Peyer's patch (tissue), 4 donors: ENCODE results near the gene COG2. TPM values are rescaled to one million over a fixed set of nuclear protein-coding genes. Genes with fewer than 3 reads are reported as not detected.

Source experiments
- DNase-seq, 3 donors: peaks; one replicate each; pipeline ENCODE4 v3.0.0-alpha.2; 2017 to 2019
- H3K27ac ChIP-seq, 4 donors: fragments of 200-600 bp; sonication (generic); one replicate each; pipeline ENCODE4 v1.5.1; 2016 to 2019
- H3K27me3 ChIP-seq, 2 donors: fragments of 200-600 bp; sonication (generic); one replicate each; pipeline ENCODE4 v1.5.1; 2019
- H3K36me3 ChIP-seq, 3 donors: fragments of 200-600 bp; sonication (generic); one replicate each; pipeline ENCODE4 v1.5.1; 2016 to 2019
- H3K4me1 ChIP-seq, 4 donors: fragments of 200-600 bp; sonication (generic); one replicate each; pipeline ENCODE4 v1.5.1; 2016 to 2019
- H3K4me3 ChIP-seq, 4 donors: fragments of 200-600 bp; sonication (generic); 1 replicate in 3 of 4; 2 replicates in 1 of 4; pipeline ENCODE4 v1.5.1; 2016 to 2019; ENCODE audit warnings: mild to moderate bottlenecking in 1 of 4
- H3K9me3 ChIP-seq, 4 donors: fragments of 200-600 bp; sonication (generic); one replicate each; pipeline ENCODE4 v1.5.1; 2016 to 2019; ENCODE audit warnings: mild to moderate bottlenecking in 1 of 4
- CTCF ChIP-seq, 6 experiments: fragments of 450-650 bp in 4 of 6; fragments of 200-600 bp in 2 of 6; sonication (generic) in 1 of 6; IDR thresholded peaks; one replicate each; pipeline ENCODE4 v1.5.1; 2017 to 2019; ENCODE audit warnings: antibody characterized with exemption in 6 of 6, mild to moderate bottlenecking in 3 of 6, moderate library complexity in 1 of 6
- POLR2A ChIP-seq, 2 donors: fragments of 450-650 bp; IDR thresholded peaks; one replicate each; pipeline ENCODE4 v1.5.1; 2017; ENCODE audit warnings: antibody characterized with exemption in 2 of 2, mild to moderate bottlenecking in 2 of 2, moderate library complexity in 2 of 2
- total RNA-seq, 4 donors: library from RNA; depleted of rRNA; stranded (reverse); fragments of >200 nt; gene quantifications; one replicate each; pipeline ENCODE4 v1.1.0, GENCODE V29; 2016

Gene COG2
- total RNA-seq, 4 donors from 2014 or later = 30.5 to 43.9 (median 40.0) TPM

GRCh38 chr1:230611878-230612235 lies 30.4 kb upstream of the COG2 start:
- H3K4me1 ChIP-seq = no peaks in the 10 kb centered on the region
- H3K9me3 ChIP-seq = no peaks in the 10 kb centered on the region
- H3K36me3 ChIP-seq = no peaks in the 10 kb centered on the region
- no peak for DNase-seq
- H3K27me3 ChIP-seq = no peaks in the 10 kb centered on the region
- no peak overlapping the region for H3K4me3 ChIP-seq
- no peak for TF ChIP-seq CTCF (IDR thresholded peaks at IDR 0.05)
- no peak for TF ChIP-seq POLR2A (IDR thresholded peaks at IDR 0.05)
- H3K27ac ChIP-seq = no peak overlapping the region

- no peak overlapping the region for H3K4me3 ChIP-seq
- DNase-seq = no peak
- no peaks in the 10 kb centered on the region for H3K4me1 ChIP-seq
- no peak for TF ChIP-seq CTCF (IDR thresholded peaks at IDR 0.05)
- TF ChIP-seq POLR2A (IDR thresholded peaks at IDR 0.05) = no peak
- H3K9me3 ChIP-seq = no peaks in the 10 kb centered on the region
- no peak overlapping the region for H3K27ac ChIP-seq
- H3K36me3 ChIP-seq = no peaks in the 10 kb centered on the region
- no peaks in the 10 kb centered on the region for H3K27me3 ChIP-seq
These were observed 29.6 kb upstream of the COG2 start for GRCh38 chr1:230612651-230613050.

- Histone ChIP-seq H3K4me1 (no peaks in the 10 kb centered on the region), H3K27ac (no peak overlapping the region), H3K36me3 (no peaks in the 10 kb centered on the region), H3K9me3 (no peaks in the 10 kb centered on the region), H3K4me3 (no peak overlapping the region), H3K27me3 (no peaks in the 10 kb centered on the region)
- TF ChIP-seq POLR2A (IDR thresholded peaks at IDR 0.05) = no peak
- no peak for TF ChIP-seq CTCF (IDR thresholded peaks at IDR 0.05)
- no peak for DNase-seq
These were observed 28.2 kb upstream of the COG2 start for GRCh38 chr1:230614121-230614520.

- H3K27me3 ChIP-seq = no peaks in the 10 kb centered on the region
These were observed 23.7 kb upstream of the COG2 start for GRCh38 chr1:230618537-230618936.

GRCh38 chr1:230620649-230621323 lies 21.5 kb upstream of the COG2 start:
- TF ChIP-seq POLR2A (IDR thresholded peaks at IDR 0.05) (no peak), CTCF (IDR thresholded peaks at IDR 0.05) (no peak)
- Histone ChIP-seq H3K27me3 (no peaks in the 10 kb centered on the region), H3K27ac (no peak overlapping the region), H3K4me3 (no peak overlapping the region), H3K9me3 (no peaks in the 10 kb centered on the region), H3K36me3 (no peaks in the 10 kb centered on the region), H3K4me1 (no peaks in the 10 kb centered on the region)
- DNase-seq = no peak

More at GRCh38 chr1:230618537-230618936, 23.7 kb upstream of the COG2 start:
- no peaks in the 10 kb centered on the region for H3K4me1 ChIP-seq
- H3K27ac ChIP-seq = no peak overlapping the region
- H3K9me3 ChIP-seq = no peaks in the 10 kb centered on the region
- no peaks in the 10 kb centered on the region for H3K36me3 ChIP-seq
- H3K4me3 ChIP-seq = no peak overlapping the region
- TF ChIP-seq POLR2A (IDR thresholded peaks at IDR 0.05) = no peak
- no peak for TF ChIP-seq CTCF (IDR thresholded peaks at IDR 0.05)
- no peak for DNase-seq
